A204.1 (cell line): Measurements from ENCODE around the gene CALR3.
A peak's percentile ranks its signal among the peaks of the same experiment; 100 is the strongest.
"Not testable (repeated sequence)": the region's sequence is repeated elsewhere in the genome, so short reads cannot be mapped to it uniquely, and the experiment has no call there.

Experiments
- FAIRE-seq: peaks from 2 replicates; lab custom pipeline; 2012; peaks lifted over from hg19 to GRCh38; lab: Jason Lieb, UNC

Gene CALR3, protein sequence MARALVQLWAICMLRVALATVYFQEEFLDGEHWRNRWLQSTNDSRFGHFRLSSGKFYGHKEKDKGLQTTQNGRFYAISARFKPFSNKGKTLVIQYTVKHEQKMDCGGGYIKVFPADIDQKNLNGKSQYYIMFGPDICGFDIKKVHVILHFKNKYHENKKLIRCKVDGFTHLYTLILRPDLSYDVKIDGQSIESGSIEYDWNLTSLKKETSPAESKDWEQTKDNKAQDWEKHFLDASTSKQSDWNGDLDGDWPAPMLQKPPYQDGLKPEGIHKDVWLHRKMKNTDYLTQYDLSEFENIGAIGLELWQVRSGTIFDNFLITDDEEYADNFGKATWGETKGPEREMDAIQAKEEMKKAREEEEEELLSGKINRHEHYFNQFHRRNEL

DNA sequence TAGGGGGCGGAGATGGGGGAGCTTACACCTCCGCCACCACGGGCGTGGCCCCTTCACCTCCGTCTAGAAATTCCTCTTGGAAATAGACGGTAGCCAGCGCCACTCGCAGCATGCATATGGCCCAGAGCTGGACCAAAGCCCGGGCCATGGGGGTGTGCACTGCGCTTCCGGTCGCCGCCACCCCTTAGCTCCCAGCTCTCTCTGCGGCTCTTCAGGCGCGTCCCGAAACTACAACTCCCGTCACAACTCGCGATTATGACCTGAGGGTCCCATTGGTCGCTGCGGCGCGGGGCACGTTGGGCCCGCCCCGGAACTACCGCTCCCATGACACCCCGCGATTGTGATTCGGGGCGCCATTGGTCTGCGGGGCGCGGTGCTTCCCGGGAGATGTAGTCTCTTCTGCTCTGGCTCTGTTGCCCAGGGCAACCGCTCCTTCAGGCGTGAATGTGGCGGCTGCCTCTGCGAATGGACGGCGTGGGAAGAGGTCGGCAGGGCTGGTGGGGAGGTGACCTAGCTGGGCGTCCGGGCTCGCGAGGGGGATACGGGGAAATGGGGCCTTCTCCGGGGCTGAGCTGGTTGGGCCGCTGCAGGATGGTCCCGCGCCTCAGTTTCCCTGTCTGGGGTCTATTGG lies at the start of gene CALR3, which contains the start of gene C19orf44:
CALR3 (minus strand) TSS at position 186 of the 631 bp plus-strand sequence; CDS start at position 148, 38 bp downstream.
C19orf44 (plus strand) TSS at position 413 of the 631 bp plus-strand sequence. CDS start 4,399 bp downstream, outside the sequence.
- peak; percentile 98 for FAIRE-seq

DNA sequence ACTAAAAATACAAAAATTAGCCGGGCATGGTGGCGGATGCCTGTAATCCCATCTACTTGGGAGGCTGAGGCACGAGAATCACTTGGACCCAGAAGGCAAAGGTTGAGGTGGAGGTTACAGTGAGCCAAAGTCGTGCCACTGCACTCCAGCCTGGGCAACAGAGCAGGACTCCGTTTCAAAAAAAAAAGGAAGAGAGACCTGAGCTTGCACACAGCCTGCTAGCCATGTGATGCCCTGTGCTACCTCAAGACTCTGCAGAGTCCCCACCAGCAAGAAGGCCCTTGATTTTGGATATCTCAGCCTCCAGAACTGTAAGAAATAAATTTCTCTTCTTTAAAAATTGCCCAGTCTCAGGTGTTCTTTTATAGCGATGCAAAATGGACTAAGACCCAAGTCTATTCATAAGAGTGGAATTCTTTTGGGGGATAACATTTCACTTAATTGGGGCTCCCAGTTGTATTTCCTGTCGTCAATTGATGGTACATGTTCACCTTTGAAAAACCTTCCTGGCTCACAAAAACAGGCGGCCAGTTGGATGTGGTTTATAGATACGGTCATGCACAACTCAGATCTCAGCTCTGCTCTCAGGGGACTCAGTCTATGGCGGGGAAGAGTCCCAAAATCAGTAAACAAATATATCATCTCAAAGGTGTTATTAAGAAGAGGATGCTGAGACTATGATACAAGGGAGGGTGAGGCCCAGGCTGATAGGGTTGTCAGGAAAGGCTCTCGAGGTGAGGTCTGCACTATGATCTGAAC lies 48.7 kb upstream of the CALR3 start:
- no peak for FAIRE-seq

DNA sequence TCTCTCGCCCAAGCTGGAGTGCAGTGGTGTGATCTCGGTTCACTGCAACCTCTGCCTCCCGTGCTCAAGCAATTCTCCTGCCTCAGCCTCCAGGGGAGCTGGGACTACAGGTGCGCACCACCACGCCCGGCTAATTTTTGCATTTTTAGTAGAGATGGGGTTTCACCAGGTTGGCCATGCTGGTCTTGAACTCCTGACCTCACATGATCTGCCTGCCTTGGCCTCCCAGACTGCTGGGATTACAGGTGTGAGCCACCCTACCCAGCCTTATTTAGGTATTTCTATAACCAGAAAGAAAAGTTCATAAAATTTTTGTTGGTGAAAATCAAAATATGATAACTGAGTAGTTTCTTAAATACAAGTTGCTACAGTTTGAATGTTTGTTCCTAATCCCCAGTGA lies 47.8 kb upstream of the CALR3 start:
- FAIRE-seq: not testable (repeated sequence)

DNA sequence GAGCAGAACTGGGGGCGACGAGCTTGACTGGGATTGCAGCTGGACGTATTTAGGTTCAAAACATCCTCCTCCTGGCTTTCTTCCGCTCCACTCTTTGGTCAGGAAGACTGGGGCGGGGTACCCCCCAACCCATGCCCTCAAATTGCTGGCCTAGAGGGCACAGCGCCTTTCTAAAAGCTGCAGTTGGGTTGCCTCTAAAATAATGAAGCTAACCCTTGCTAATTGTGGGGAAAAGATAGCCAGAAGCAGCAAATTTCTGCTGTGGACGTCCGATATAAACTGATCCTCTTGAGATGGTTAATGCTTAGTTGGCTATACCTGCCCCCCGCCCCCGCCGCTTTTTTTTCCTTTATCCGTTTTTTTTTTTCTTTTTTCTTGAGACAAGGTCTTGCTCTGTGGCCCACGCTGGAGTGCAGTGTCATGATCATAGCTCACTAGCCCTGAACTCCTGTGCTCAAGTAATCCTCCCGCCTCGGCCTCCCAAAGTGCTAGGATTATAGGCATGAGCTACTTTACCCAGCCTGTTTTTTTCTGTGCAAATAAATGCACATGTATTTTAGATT lies 47.0 kb upstream of the CALR3 start:
- no peak for FAIRE-seq

DNA sequence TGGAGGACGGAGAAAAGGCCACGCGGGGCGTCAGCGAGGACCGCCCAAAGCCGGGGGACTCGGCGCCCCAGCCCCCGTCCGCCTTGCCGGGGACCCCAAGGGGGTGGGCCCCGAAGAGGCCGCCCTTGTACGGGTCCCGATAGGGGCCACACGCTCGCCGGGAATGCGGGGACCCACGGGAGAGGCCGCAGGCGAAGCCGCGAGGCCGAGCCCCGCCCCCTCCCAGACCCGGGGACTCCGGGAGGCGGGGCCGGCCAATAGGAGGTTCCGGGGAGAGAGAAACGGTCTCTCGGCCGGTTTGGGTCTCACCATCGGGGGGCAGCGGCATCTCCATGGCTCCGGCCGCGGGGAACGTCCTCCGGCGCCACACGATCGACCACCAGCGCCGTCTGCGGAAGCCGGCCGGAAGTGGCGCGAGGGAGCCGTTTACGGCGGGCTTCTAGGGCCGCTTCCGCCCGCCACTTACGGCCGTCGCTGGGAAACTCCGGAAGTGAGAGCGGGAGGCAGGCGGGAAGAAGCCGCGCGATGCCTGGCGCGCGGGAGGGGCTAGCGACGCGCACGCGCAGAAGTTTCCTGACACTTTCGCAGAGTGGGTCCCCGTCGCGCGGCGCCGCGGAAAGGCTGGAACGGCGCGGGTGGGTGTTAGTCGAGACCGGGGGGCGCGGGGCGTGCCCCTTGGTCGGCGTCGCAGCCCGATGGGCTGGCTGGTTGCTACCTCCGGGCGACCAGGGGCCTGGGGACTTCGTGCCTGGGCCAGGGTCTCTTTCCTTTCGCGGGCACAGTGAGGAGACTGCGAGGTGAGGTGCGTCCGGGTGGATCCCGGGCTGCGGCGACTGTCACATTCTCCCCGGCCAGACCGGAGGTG lies 46.3 kb upstream of the CALR3 start, which contains the start of gene CHERP:
CHERP (minus strand) TSS at position 393 of the 865 bp plus-strand sequence; CDS start at position 334, 59 bp downstream.
- peak; percentile 11 for FAIRE-seq

DNA sequence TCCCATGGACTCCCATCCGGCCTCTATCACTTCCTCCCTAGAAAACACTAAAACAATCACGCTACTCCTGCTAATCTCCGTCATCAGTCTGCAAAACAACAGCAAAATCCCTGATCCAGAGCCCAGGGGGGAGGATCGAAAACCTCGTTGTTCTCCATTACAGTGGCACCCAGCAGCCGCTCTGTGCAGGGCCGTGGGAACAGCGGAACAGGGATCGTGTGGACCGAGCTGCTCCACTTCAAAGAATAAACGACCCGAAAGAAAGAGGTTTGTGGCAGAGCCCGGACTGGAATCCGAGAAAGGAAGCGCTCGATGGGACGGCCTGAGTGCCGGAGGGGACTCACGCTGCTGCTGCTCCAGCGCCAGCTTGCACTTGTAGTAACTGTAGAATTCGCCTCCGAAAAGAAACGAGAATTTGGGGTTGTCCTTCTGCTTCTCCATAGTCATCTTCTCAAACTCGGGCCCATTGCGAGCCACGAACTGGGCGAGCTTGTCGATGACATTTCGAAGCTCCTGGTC lies 45.6 kb upstream of the CALR3 start:
- FAIRE-seq: no peak

DNA sequence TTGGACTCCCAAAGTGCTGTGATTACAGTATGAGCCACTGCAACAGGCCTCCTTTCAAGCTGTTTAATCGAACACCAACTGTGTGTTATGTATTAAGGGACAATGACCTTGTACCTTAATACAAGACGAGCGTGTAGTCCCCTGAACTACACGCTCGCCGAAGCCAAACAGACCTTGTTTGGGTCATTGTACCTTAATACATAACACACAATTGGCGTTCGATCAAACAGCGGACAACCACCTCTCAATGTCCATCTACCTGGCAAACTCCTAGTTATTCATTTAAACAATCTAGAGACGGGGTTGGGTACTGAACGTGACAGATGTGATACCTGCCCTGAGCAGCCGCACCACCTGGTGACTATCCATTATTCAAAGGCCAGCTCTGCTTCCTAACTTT lies 45.0 kb upstream of the CALR3 start:
- FAIRE-seq: no peak

DNA sequence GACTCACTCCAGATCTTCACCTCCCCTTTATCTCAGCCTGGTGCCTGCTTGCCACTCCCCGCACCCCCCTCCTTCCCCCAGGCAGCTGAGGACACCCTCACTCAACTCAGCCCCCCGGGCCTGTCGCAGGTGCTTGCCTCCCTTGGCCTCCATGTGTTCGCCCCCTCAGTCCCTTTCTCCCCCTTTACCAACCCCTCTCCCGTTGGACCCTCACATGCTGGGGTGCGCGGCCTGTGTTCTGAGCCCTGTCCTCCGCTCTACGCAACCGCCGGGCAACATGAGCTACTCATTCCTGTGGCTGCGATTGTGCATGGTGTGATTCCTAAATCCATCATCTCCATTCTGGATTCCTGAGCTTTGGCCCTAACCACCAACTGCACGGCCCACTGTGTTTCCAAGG lies 41.1 kb upstream of the CALR3 start:
- no peak for FAIRE-seq

DNA sequence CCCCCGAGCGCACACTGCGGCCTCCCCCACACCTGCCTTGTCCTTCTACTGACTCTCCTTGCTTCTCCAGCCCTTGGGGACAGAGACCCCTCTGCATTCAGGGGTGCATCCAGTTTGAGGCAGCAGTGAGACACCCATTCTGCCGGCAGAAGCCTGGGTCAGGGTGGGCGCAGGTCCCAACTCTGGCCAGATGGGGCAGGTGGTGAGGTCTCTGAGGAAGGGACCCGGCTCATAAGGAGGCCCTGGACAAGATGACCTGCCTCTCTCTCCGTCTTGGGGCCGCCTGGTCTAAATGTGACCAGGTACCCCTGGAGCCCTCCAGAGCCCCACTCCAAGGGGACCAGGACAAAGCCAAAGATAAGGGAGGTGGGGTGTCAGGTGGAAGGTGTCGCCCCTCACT lies 40.2 kb upstream of the CALR3 start:
- no peak for FAIRE-seq

DNA sequence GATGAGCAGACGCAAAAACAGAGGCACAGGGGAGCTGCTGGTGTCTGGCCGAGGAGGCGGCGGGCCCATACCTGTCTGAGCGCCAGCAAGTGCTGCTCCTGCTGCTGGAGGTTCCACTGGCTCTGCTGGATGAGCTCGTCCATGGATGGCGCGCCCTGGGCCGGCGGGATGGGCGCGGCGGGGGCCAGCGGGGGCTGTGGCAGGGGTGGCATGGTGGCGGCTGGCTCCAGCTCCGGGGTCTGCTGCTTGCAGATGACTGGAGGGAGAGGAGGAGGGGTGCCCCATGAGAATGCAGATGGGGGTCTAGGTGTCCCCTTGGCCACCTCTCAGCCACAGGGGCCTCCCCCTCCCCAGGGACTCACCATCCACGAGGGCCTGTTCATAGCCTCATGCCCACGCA lies 39.4 kb upstream of the CALR3 start:
- FAIRE-seq: no peak

DNA sequence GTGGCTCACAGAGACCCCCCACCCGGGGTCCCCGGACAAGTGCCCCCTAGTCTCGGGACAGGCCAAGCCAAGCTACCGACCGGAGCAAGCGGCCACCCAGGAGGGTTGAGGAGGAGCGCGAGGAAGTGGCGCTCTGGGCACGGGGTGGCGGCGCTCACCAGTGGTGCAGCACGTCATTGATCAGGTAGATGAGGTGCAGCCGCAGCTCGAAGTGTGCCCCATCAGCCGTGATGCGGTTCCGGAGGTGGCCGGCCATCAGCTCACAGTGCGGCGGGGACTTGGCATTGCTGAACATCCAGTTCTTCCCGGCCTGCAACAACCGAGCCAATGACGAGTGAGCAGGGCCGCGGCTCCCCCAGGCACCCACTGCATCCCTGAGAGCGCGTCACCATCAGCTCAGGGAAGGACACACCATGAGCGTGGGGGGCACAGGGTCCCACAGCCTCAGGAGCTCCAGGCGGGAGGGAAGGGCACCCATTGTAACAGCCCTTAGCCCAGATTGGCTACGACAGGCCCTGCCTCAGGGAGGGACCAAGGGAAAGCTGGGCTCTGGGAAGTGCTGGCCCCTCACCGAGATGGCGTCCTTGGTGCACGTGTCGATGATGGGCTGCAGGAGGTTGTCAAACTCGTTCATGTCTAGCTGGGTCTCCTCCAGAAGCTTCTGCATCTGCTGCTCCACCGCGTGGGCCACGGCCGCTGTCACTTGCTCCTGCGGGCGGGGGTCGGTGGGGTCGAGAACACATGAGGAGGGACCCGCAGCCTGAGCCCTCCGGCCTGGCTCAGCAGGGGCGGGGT lies 36.7 kb upstream of the CALR3 start:
- no peak for FAIRE-seq

DNA sequence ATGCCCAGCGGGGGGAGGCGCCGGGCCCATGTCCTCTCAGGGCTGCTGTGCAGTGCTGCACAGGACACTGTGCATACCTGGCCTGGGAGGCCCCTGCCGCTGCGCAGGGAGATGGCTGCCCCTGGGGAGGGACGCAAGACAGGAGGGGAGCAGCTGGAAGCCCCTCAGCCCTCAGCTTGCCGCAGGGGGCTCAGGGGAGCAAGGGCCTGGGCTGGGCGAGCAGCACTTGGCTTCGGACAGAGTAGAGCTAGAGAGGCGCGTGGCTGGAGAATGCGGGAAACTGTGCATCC lies 35.4 kb upstream of the CALR3 start:
- no peak for FAIRE-seq

DNA sequence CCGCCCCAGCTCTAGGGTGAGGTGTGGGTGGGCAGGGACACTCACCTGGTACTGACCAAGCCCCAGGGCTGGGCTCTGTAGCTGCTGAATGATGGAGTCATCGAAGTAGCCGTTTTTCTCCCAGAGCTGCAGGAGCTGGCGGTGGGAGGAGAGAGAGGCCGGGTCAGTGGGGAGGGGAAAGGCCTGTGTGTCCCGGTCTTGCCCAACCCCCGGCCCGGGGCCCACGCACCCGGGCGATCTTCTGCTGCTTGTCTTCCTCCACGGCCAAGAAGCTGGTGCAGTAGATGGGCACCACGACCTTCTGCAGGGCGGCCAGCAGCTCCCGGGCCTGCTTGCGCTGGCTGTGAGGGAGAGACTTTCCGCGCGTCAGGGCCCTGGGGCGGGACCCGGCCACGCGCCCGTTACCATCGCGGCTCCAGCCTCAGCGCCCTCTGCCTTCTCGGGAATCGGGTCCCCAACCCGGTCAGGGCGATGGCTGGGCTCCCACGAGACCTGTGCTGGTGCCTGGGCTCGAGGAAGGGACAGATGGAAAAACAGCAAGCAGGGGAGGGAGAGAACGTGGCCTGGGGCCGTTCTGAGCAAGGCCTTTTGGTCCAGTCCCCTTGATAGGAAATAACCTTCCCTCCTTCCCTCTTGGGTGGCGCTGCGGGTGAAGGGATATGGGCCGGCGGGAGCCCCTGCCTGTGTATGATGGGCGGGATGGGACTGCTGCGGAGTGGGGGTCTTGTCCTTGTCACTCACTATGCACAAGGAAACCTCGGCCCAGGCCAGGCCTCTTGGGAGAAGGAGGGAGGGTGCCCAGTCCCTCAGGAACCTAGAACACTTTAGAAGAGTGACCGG lies 34.8 kb upstream of the CALR3 start:
- FAIRE-seq: no peak

DNA sequence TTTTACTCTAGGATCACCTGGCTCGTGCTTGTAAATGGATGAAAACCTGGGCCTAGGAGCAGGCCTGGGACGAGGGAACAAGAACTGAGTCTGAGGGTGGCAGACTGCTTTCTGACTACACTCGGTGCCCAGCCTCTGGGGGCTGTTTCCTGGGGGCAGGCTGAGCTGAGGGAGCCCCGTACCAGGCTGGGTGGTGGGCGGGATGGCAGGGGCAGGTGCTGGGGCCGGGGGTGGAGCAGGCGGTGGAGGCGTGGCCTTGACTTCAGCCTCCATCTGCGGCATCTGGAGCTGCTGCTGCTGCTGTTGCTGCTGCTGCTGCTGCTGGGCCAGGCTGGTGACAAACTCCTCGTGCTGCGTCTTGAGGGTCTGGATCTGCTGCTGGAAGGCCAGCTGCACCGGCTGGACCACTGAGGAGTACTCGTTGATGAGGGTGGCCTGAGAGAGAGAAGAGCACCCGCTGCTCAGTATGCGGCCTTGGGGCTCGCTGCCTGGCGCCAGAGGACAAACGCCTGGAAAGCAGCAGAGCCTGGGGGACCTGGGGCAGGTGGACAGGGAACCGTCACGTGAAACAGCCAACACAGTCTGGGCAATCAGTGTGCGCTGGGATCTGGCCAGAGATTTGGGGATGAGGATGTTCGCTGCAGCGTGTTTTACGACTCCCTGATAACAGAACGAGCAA lies 33.6 kb upstream of the CALR3 start:
- no peak for FAIRE-seq

DNA sequence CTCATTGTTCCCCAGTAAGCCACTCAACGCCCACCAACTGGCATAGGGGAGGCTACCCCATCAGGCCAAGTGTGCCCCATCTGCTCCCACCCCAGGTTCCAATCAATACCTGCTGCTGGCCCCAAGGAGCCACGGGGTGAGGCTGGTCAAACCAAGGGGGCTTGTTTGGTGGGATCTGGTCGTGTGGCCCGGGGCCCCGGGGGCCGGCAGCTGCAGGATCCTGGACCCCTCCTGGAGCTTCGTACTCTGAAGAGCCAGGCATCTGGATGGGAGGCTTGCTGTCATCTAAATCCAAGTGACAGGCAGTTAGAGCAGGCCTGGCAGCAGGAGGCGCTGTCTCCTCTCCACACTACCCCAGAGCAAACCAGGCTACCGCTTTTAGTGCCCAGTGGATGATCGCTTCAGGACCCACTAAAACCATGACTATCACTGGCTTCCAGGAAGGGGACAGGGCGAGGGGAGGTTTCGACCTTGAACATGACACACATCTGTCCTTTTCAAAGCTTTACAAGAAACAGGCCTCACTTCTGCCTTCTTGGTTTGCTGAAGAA lies 32.1 kb upstream of the CALR3 start:
- no peak for FAIRE-seq

DNA sequence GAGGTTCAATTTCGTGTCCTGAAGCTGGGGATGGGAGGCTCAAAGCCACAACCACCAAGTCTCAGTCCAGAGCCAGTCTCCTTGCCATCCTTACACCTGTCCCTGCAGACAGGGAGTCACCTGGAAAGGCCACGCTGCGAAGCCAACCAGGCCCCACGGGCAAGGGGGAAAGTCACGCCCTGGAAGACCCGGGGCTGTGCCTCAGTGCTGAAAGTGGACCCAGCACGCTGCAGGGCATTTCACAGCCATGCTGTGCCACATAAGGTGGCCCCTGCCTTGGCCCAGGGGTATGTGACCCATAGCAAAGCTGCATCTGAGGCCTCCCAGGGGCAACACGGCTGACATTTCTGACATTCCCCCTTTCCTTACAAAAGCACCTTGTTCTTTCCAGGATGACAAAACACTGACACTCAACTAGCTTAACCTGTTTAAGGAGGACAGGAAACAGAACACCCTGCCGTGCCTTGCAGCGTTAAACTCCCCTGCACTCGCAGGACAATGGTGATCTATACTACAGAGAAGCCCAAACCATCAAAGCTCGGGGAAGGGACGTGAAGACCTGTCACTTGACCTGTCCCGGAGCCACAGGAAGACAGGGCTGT lies 31.5 kb upstream of the CALR3 start:
- FAIRE-seq: no peak

DNA sequence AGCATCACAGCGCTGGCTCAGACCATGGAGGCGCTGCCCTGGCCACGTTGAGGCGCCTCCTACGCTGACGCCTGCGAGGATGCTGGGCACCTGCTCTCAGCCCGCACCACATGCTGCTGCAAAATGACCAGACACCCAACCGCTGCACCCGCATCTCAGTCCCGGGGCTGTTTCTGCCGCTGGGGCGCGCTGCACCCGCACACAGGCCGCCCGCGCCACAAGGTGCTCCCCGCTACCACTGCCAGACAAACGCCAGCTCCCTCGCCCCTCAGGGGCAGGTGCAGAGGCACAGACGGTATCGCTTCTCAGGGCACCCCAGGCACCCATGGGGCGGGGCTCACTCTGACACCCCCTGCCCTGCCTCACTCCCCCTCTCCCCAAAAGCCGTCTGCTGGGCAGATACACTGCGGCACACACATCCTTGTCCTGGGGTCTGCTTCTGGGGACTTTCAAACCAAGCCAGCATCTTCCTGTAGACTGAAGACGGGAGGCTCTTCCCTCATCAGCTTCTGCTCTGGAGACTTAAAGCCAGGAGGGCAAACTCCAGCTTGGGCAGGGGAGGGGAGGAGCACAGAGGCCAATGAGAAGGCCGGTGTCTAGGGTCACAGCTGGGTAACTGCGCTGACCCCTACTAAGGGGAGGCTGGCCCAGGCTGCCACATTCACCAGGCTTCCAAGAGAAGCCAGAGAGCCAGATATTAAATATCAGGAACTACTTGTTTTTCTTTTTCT lies 29.9 kb upstream of the CALR3 start:
- no peak for FAIRE-seq
